GM18873 (cell line): Measurements from ENCODE around the gene CLEC11A.

Experiments used
- ATAC-seq: cut with Tn5 transposase; IDR thresholded peaks from one replicate; pipeline ENCODE4 v1.9.1; 2021; ENCODE audit warnings: mild to moderate bottlenecking, moderate library complexity, moderate number of reproducible peaks; ENCODE audit not compliant: unreplicated experiment, low FRiP score

CLEC11A gene

GRCh38 chr19:50703915-50704796, 19.0 kb upstream of the CLEC11A start:
- no peak for ATAC-seq

DNA sequence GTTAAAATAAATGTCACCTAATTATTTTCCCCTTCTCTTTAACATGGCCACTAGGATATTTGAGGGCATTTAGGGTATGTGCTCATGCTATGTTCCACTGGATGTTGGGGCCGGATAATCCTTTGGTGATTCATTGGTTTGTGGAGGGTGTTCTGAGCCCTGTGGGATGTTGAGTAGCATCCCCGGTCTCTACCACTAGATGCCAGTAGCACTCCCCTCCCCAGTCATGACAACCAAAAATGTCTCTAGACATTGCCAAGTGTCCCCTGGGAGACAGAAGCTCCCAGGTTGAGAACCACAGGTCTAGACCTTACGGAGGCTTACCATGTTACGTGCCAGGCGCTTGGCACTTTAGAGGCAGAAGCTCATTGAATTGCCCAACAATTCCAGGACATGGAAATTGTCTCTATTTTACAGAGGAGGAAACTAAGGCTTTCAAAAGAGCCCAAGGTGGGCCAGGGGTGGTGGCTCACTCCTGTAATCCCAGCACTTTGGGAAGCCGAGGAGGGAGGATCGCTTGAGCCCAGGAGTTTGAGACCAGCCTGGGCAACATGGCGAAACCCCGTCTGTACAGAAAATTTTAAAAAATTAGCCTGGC, 17.6 kb upstream of the CLEC11A start:
- no peak for ATAC-seq

DNA sequence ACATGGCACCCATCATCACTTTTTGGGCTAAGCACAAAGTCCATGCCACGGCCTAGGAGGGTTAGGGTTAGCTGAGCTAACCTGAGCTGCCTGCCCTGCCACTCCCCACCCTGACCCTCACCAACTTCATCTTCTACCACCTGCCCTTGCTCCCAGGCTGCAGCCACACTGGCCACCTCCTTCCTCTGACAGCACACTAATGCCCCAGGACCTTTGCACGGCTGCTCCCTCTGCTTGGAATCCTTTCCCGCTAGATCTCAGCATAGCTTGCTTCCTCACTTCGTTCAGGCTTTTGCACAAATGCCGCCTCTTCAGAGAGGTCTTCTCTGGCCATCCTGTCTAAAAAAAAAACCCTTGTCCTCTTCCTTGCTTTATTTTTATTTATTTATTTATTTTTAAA, 16.8 kb upstream of the CLEC11A start:
- ATAC-seq = no peak

DNA sequence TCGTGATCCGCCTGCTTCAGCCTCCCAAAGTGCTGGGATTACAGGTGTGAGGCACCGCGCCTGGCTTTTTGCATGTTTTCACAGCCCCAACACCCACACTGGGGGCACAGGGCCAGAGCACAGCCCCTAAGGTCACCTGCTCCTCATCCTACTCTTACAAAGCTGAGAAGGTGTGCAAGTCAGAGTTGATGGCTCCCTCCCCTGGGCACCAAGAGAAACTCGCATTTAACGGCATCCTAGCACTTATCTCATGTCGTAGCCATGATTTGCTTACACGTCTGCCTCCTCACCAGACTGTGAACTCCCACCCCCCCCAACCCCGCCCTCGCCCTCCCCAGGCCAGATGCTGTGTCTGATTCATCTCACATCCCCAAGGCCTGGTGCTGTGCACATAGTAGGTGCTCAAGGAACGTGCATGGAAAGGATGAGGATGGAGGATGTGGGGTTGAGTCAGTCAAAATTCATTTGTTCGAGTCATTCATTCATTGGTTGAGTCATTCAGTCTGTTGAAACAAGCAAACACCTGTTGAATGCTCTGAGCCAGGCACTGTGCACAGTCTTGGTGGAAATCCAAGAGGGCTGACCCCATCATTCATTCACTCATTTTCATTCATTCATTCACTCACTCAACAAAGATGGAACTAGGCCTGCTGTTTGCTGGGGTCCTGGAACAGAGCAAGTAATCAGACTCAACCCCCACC, 14.8 kb upstream of the CLEC11A start:
- ATAC-seq = no peak

DNA sequence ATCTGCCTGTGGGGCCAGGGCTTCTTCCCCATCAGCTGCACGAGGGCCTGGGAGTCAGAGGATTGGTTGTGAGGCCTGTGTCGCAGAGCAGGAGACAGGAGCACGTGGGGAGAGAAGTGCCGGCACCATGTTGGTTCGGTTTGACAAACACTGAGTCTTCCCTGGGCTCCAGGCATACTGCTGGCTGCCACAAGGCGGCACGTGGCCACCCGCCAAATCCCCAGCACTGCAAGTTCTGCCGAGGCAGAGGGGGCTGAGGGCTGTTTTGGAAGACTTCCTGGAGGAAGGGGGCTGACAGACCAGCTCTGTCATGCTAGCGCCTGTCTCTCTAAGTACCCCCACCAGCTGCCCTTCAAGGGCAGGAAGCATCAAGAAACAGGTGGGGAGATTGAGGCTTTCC, 13.1 kb upstream of the CLEC11A start:
- ATAC-seq = no peak

GRCh38 chr19:50710612-50711011, 12.6 kb upstream of the CLEC11A start:
- ATAC-seq = no peak

- no peak for ATAC-seq
These were observed 12.0 kb upstream of the CLEC11A start for GRCh38 chr19:50711196-50711595.

DNA sequence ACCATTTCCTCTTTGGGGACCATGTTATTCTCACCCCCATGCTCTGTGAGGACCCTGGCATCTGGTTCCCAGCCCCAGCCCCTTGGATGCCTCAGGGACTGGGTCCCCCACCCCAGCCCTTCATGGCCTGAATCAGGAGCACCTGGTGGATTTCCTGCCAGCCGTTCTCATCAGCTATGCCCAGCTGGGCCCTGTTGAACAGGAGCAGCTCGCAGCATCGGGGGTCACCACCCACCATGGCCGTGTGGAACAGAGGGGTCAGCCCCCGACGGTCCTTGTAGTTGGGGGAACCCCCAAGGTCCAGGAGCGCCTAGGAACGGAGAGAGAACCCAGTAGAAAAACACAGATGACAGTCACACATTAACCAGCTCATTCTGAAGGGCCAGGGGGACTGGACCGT, 11.4 kb upstream of the CLEC11A start:
- no peak for ATAC-seq

- no peak for ATAC-seq
These were observed 10.3 kb upstream of the CLEC11A start for GRCh38 chr19:50712833-50713232.

GRCh38 chr19:50713556-50714236, 9.5 kb upstream of the CLEC11A start:
- ATAC-seq = no peak

DNA sequence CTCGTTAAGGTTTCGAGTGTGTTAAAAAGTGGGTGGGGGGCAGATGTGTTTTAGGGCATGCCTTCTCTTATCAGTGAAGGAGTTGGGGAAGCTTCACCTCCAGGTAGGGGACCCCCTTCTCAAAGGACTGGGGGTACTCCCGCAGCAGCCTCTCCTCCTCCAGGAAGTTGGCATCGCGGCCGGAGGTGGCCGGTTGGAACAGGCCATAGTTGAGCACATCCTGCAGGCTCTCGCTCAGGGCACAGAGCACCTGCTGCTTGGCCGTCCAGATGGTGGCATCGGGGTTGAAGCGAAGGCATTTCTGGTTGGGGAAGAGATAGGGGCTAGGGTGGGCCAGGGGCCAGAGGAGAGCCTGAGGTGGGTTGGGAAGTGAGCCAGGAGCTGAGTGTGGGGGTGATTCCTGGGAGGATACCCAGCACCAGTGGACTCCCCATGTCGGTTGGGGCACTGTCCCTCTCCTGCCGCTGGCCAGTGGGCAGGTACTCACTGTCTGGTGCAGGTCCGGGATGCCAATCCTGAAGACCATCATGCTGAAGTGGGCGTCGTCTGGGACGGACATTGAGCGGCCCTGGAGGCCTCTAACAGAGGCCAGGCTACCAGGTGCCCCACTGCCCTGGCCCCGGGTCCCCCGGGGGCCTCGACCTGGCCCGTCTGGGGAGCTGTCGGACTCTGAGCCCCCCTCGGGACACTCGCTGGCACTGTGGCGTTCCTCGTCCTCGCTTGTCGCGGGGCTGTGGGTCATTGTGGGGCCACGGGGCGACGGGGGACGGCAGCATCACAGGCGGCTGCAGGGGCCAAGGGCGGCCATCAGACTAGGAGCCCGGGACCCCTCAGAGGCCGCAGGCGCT, 6.8 kb upstream of the CLEC11A start:
- ATAC-seq = no peak

DNA sequence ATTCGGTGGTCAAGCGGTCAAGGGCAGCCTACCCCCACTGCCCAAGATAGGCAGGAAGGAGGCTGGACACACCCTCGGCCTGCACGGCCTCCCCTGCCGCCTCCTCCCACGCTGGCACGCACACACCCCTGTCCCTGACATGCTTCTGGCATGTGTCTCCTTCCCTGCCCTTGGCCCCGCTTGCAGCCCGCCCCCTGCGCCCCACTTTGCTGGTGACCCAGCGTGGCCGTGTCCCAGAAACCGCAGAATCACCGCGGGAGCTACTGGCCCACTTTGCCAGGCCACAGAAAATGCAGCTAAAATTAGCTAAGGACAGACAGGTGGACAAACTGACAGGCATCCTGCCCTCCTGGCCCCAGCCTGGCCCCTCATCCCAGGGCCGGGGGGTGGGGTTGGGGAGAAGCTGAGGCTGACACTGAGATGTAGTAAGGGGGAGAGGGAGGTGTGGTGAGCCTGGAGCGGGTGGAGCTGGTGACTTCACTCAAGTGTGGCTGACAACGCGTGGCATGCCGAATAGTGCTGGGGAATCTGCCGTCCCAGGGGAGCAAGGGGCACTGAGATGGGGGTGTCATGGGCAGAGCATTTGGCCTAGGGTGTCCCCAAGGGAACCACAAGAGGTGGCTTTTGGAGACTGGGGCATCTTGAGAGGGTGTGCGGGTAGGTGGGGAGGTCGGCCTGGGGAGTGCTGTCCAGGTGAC, 6.0 kb upstream of the CLEC11A start:
- no peak for ATAC-seq

- ATAC-seq = no peak
These were observed 5.3 kb upstream of the CLEC11A start for GRCh38 chr19:50717891-50718254.

DNA sequence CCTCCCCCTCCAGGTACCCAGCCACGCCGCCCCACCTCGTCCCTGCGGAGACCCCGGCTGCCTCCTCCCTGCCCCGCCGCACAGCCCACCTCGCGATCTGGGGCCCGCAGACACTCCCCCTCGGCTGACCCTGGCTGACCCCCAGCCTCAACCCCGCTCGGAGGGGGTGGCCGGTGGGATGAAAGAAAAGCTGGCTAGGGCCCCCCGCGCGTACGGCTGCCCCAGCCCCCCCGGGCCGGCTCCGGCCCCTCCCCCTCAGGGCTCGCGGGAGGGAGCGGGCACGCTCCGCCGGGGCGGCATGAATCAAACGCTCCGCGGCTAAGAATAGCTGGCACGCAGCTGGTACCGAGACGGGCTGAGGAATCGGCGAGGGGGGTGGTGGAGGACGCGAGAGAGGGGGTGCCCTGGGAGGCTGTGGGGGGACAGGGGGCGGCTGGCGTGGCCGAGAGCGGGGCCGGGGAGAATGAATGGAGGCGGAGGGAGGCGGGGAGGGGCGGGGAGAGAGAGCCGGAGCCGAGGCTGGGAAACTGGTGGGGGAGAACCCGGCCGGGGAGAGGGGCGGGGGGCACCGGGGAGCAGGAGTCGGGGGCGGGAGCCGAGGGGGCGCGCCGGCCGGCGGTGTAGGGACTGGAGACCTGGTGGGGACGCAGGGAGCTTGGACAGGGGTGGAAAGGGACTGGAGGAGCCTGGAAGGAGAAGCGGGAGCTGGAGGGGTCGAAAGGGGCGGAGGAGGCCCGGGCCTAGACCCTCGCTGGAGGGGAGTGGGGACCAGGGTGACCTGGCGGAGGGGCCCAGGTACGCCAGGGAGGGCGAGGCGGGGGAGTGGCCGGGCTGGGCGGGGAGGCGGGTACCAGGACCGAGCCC, 4.7 kb upstream of the CLEC11A start:
- ATAC-seq = no peak

- no peak for ATAC-seq
These were observed 4.1 kb upstream of the CLEC11A start for GRCh38 chr19:50719119-50719435.

DNA sequence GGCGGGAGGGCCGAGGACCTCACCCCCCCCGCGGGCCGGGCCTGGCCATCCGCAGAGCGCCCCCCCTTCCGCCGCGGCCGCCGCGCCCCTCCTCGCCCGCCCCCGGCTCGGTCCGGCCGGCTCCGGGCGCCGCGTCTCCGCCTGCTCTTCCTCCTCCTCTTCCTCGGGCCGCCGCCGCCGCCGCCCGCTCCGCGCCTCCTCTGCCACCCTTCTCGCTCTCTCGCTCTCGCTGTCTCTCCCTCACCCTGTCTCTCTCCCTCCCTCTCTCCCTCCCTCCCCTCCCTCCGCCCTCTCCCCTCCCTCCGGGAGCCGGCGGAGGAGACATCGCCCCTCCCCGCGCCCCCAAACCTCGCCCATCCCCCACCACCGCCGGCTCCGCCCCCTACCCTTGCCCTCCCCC, 3.6 kb upstream of the CLEC11A start, which contains the start of gene SHANK1:
TSS of gene SHANK1 (minus strand) at position 237 of the 400 bp plus-strand sequence. CDS start 2,883 bp downstream, outside the sequence.
- ATAC-seq = no peak

DNA sequence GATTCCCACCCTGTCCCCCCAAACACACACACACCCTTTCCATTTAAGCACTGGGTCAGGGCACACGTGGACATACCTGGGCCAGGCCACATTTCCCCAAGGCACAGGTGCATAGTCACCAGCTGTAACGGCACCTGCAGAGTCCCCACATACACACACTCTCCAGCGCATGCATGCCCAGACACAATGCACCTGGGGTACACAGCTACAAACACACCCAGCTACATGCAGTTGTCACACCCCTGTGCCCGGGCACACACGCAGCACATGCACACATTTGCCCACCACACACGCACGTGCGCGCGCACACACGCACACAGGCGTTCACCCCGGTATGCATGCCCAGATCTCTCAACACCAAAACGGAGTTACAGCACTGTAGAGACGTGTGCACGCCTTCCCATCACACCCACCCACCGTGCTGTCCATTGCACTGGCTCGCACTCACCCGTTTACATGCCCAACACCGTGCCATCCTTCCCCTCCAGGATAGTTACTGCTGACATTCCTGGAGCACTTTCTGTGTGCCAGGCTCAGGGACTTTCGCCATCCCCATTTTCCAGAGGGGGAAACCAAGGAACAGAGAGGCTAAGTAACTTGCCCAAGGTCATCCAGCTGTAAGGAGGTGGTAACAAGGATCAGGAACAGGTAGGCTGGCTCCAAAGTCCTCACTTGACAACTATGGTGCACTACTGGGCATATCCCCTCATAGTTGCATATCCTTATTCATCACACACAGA, 2.8 kb upstream of the CLEC11A start:
- ATAC-seq = no peak

DNA sequence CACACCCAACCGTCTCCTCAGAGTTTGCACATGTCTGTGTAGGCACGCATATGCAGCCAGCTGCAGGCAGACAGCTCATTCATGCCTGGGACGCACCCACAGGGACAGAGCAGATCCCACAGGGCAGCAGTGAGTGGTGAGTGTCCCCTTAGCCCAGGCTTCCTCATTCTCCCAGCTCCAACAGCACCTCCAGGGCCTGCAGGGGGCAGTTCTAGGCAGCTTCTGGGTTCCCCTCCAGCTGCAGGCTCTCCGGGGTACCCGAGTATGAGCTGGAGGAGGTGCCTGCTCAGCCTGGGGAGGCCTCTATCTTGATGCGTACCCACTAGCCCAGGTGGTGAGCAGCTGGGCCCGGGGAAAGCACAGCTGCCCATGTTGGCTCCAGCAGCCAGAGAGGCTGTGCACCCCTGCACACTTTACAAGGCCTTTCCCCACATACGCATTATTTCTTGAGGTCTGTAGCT, 2.2 kb upstream of the CLEC11A start:
- no peak for ATAC-seq
